GM12801 (cell line): ENCODE results near the gene IRF9.

Source experiments
- CTCF ChIP-seq: IDR thresholded peaks from one replicate; pipeline ENCODE4 v1.5.1; 2011; ENCODE audit warnings: control low read depth; ENCODE audit not compliant: insufficient read length; ENCODE audit errors: extremely low read depth

IRF9 gene

GRCh38 chr14:24183014-24183481 is 22.0 kb downstream of the IRF9 start:
- TF ChIP-seq CTCF = no peak

- TF ChIP-seq CTCF = no peak
Observed at GRCh38 chr14:24184104-24184970, 23.3 kb downstream of the IRF9 start.

- TF ChIP-seq CTCF = no peak
Observed at GRCh38 chr14:24185026-24185425, 24.0 kb downstream of the IRF9 start.

- TF ChIP-seq CTCF = no peak
Observed at GRCh38 chr14:24185741-24186140, 24.7 kb downstream of the IRF9 start.

GRCh38 chr14:24186831-24187538 is 25.9 kb downstream of the IRF9 start:
- TF ChIP-seq CTCF = no peak

GRCh38 chr14:24187539-24187915 is 26.5 kb downstream of the IRF9 start:
- no peak for TF ChIP-seq CTCF

GRCh38 chr14:24188251-24189058 is 27.4 kb downstream of the IRF9 start, which contains the start of gene IPO4:
IPO4 (minus strand) TSS chr14:24188816; CDS start chr14:24188787, 29 bp downstream.
- no peak for TF ChIP-seq CTCF
